H1 (cell line): ENCODE data around the gene BPIFB6. TPM values are rescaled to one million over a fixed set of nuclear protein-coding genes. Genes with fewer than 3 reads are reported as not detected.

Source experiments
- ASH2L ChIP-seq: fragments of 200-600, 300-600 bp; sonication (generic); IDR thresholded peaks from one replicate; pipeline ENCODE4 v1.7.1; 2017; ENCODE audit warnings: low read length
- GABPA ChIP-seq: IDR thresholded peaks from 2 replicates; pipeline ENCODE4 v1.6.1; 2011; ENCODE audit warnings: mild to moderate bottlenecking, low read length, moderate library complexity, borderline replicate concordance; ENCODE audit not compliant: insufficient read depth
- JUN ChIP-seq: IDR thresholded peaks from 2 replicates; pipeline ENCODE4 v1.6.1; 2011; ENCODE audit warnings: low read depth, mild to moderate bottlenecking, improper control_type of control experiment, low read length
- PHF8 ChIP-seq: fragments of 200-600 bp; sonication (generic); conservative IDR thresholded peaks from 2 replicates; pipeline ENCODE4 v1.7.1; 2012; ENCODE audit warnings: low read depth, mild to moderate bottlenecking, inconsistent platforms, low read length, moderate library complexity
- TCF12 ChIP-seq: IDR thresholded peaks from 2 replicates; pipeline ENCODE4 v1.6.1; 2011; ENCODE audit warnings: low read depth, mild to moderate bottlenecking, low read length
- polyA plus RNA-seq, 7 experiments: library from polyadenylated mRNA; depleted of rRNA in 3 of 7; stranded (reverse) in 5 of 7; unstranded in 2 of 7; fragments of >200 nt in 5 of 7; fragments of 200-250 nt in 2 of 7; gene quantifications; 1 replicate in 5 of 7; 2 replicates in 1 of 7; 4 replicates in 1 of 7; pipeline versions ENCODE4 v1.2.1 to v1.2.3, GENCODE V29; 2011 to 2013; ENCODE audit warnings: missing spikeins in 2 of 7, mixed read lengths in 2 of 7
- total RNA-seq: library from RNA; stranded (reverse); fragmentation: NEBNext Ultra II Directional; extraction: Animal tissue kit (Norgen Biotek cat#: 25700); gene quantifications from 2 replicates; pipeline ENCODE4 v1.2.1, GENCODE V29; 2021

The BPIFB6 gene
- total and polyA plus RNA-seq, 2 of the 8 experiments (the other 6 are each of a cell fraction or from before 2014, with no cell fraction given): not detected

DNA sequence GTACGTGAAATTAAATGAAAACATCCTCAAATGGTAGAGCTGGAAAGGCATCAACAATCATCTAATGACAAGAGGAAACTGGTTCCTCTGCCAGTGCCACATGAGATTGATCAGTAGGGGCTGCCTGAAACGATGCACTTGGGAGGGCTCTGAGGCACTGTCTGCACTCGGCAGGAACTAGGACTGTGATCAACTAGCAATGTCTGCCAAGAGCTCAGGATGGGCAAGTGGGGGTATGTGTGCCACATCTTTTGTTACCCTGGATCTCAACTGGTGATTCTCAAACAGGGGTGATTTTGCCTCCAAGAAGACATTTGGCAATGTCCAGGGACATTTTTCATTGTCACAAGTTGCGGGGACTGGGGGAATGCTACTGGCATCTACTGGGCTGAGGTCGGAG, 1.9 kb downstream of the BPIFB6 start (continued):
- TF ChIP-seq TCF12: no peak
- TF ChIP-seq ASH2L: no peak
- TF ChIP-seq JUN: no peak
- TF ChIP-seq PHF8: no peak
- TF ChIP-seq GABPA: no peak
